GM18502 (cell line): Measurements from ENCODE around the gene SARS1.
"Not testable (repeated sequence)": the region's sequence is repeated elsewhere in the genome, so short reads cannot be mapped to it uniquely, and the experiment has no call there.

Source experiments
- ATAC-seq: cut with Tn5 transposase; IDR thresholded peaks from one replicate; pipeline ENCODE4 v1.9.1; 2021; ENCODE audit warnings: mild to moderate bottlenecking; ENCODE audit not compliant: unreplicated experiment, poor library complexity

Gene SARS1

GRCh38 chr1:109192433-109192832, 21.3 kb upstream of the SARS1 start:
- ATAC-seq = no peak

- peak; percentile 58 for ATAC-seq
Observed at GRCh38 chr1:109193653-109194590, 19.8 kb upstream of the SARS1 start.

GRCh38 chr1:109197158-109198042, 16.3 kb upstream of the SARS1 start:
- no peak for ATAC-seq

- no peak for ATAC-seq
Observed at GRCh38 chr1:109198043-109198695, 15.5 kb upstream of the SARS1 start.

GRCh38 chr1:109198745-109199144, 15.0 kb upstream of the SARS1 start:
- ATAC-seq = no peak

GRCh38 chr1:109199710-109200109, 14.0 kb upstream of the SARS1 start:
- ATAC-seq = no peak

- no peak for ATAC-seq
Observed at GRCh38 chr1:109201123-109201703, 12.5 kb upstream of the SARS1 start.

GRCh38 chr1:109204484-109204883, 9.2 kb upstream of the SARS1 start:
- ATAC-seq = no peak

GRCh38 chr1:109206339-109206738, 7.4 kb upstream of the SARS1 start:
- no peak for ATAC-seq

GRCh38 chr1:109207467-109208103, 6.1 kb upstream of the SARS1 start:
- no peak for ATAC-seq

- no peak for ATAC-seq
Observed at GRCh38 chr1:109208394-109208793, 5.3 kb upstream of the SARS1 start.

- ATAC-seq = no peak
Observed at GRCh38 chr1:109208836-109209463, 4.8 kb upstream of the SARS1 start.

- ATAC-seq = no peak
Observed at GRCh38 chr1:109210058-109210457, 3.7 kb upstream of the SARS1 start.

- no peak for ATAC-seq
Observed at GRCh38 chr1:109213345-109213823, 334 bp upstream of the SARS1 start.

GRCh38 chr1:109214695-109215623, 1.2 kb downstream of the SARS1 start:
- no peak for ATAC-seq

GRCh38 chr1:109216662-109217061, 2.9 kb downstream of the SARS1 start:
- no peak for ATAC-seq

GRCh38 chr1:109218516-109218915, 4.8 kb downstream of the SARS1 start:
- ATAC-seq = no peak

- ATAC-seq = not testable (repeated sequence)
Observed at GRCh38 chr1:109221201-109221600, 7.5 kb downstream of the SARS1 start.
